Measurements from ENCODE around the gene TTLL8. TPM values are rescaled to one million over a fixed set of nuclear protein-coding genes. Genes with fewer than 3 reads are reported as not detected.

Gene TTLL8
- total and polyA plus RNA-seq, 2 of the 8 experiments (the other 6 are each of a cell fraction or from before 2014, with no cell fraction given) = not detected

- no peak overlapping the region for H3K27ac ChIP-seq (ENCODE audit: low read depth, low read length)
- FAIRE-seq (no peak), DNase-seq (ENCODE audit: low read depth in 1 of 2, low spot score in 2 of 2) (no peak)
- H4K20me1 ChIP-seq (replicated peaks in 1 of 2; ENCODE audit: control insufficient read depth in 1 of 2, insufficient read depth in 2 of 2, low read length in 2 of 2) = no peaks in the 10 kb centered on the region
- H3K4me3 ChIP-seq (ENCODE audit: extremely low read depth in 1 of 4, insufficient read depth in 2 of 4, low read depth in 3 of 4, low read length in 4 of 4) = no peak overlapping the region
- H3K4me2 ChIP-seq (ENCODE audit: insufficient read depth in 1 of 2, low read depth in 2 of 2, low read length in 2 of 2) = no peak overlapping the region
- no peak overlapping the region for H4K91ac ChIP-seq (replicated peaks; ENCODE audit: insufficient read length, low read length)
- H3K9ac ChIP-seq (replicated peaks in 1 of 4; ENCODE audit: extremely low read depth in 1 of 4, low read depth in 3 of 4, low read length in 3 of 4) = no peak overlapping the region
- WGBS, 2 experiments (ENCODE audit: extremely low coverage in 1 of 2, insufficient coverage in 1 of 2, insufficient read length in 1 of 2, insufficient replicate concordance in 2 of 2, low coverage in 1 of 2, low lambda C conversion rate in 2 of 2, missing lambda C conversion rate in 1 of 2) = 89% methylated on average over 34 of the region's 42 CpGs; no CpG with 5 or more reads in 1 of the 2 experiments
- peaks cover 2% of the 10 kb centered on the region; the same call in 1 of the 2 replicates for H3K23me2 ChIP-seq (ENCODE audit: low read depth, low read length)
- no peaks in the 10 kb centered on the region for H3K79me2 ChIP-seq (ENCODE audit: control insufficient read depth in 1 of 2, insufficient read depth in 2 of 2, low read length in 2 of 2)
- no peak overlapping the region for H2BK20ac ChIP-seq (ENCODE audit: low read length)
- H3K79me1 ChIP-seq (ENCODE audit: low read depth, low read length) = no peaks in the 10 kb centered on the region
- H3K9me3 ChIP-seq (ENCODE audit: insufficient read depth in 2 of 2, low read depth in 1 of 2, low read length in 1 of 2) = no peaks in the 10 kb centered on the region
- no peak overlapping the region for H2AFZ ChIP-seq (ENCODE audit: low read length)
- POLR2A ChIA-PET (ENCODE audit: partially characterized antibody) = no interaction called here
- H3K18ac ChIP-seq (ENCODE audit: extremely low read depth, low read length) = no peak overlapping the region
- no peak overlapping the region for H4K5ac ChIP-seq (ENCODE audit: insufficient read length, low read depth, low read length)
- H4K8ac ChIP-seq (ENCODE audit: extremely low read depth, insufficient read depth, low read length) = no peak overlapping the region; the same call in 1 of the 2 replicates
- no peak overlapping the region for H3K4ac ChIP-seq (replicated peaks; ENCODE audit: insufficient read length, low read depth, low read length)
- H2BK120ac ChIP-seq (replicated peaks; ENCODE audit: low read depth, low read length) = no peak overlapping the region
- CTCF ChIA-PET (ENCODE audit: partially characterized antibody) = interaction anchor here (0.6 to 2.2 kb wide), 8 partner anchors 10 to 97 kb away, joined by 3 to 7 read pairs (median 5); no protein-coding TSS in a partner anchor
- H2BK12ac ChIP-seq (ENCODE audit: low read depth, low read length) = no peak overlapping the region
- H2BK5ac ChIP-seq (ENCODE audit: low read depth, low read length) = no peak overlapping the region
- H2BK15ac ChIP-seq (ENCODE audit: low read length) = no peak overlapping the region
- H3K23ac ChIP-seq (ENCODE audit: insufficient read length) = no peak overlapping the region
- no peak overlapping the region for H3K14ac ChIP-seq (ENCODE audit: insufficient read length)
- H3K27me3 ChIP-seq (replicated peaks in 1 of 4; ENCODE audit: control insufficient read depth in 3 of 4, extremely low read depth in 1 of 4, insufficient read depth in 3 of 4, low read length in 3 of 4) = peaks cover 2 to 28% (median 11%) of the 10 kb centered on the region in 4 experiments; a peak in 6 of 7 replicates
- no peak overlapping the region for H2AK5ac ChIP-seq (ENCODE audit: low read depth, low read length)
- H3K56ac ChIP-seq (replicated peaks; ENCODE audit: insufficient read length, low read depth, low read length) = no peak overlapping the region
- no peaks in the 10 kb centered on the region for H3K36me3 ChIP-seq (ENCODE audit: control insufficient read depth in 2 of 4, insufficient read depth in 4 of 4, low read length in 3 of 4)
- peaks cover 0 to 3% (median 0%) of the 10 kb centered on the region in 4 experiments; a peak in 2 of 7 replicates for H3K4me1 ChIP-seq (replicated peaks in 1 of 4; ENCODE audit: control insufficient read depth in 3 of 4, insufficient read depth in 4 of 4, low read length in 3 of 4)
- TF ChIP-seq JUN (IDR thresholded peaks at IDR 0.05; ENCODE audit: low read depth, low read length) = no peak
- no peak for TF ChIP-seq SIRT6 (IDR thresholded peaks at IDR 0.05; ENCODE audit: low read length)
Measured at GRCh38 chr22:50027639-50028537, 30.2 kb downstream of the TTLL8 start.

All from H1 (cell line).